ENCODE data around the gene NARF. TPM values are rescaled to one million over a fixed set of nuclear protein-coding genes. Genes with fewer than 3 reads are reported as not detected.
"Not testable (repeated sequence)": the region's sequence is repeated elsewhere in the genome, so short reads cannot be mapped to it uniquely, and the experiment has no call there.

Gene NARF
- total and polyA plus RNA-seq, 2 experiments from 2014 or later = 113 to 215 TPM

- Histone ChIP-seq H3K36me3 (no peaks in the 10 kb centered on the region), H3K27me3 (no peaks in the 10 kb centered on the region), H3K4me3 (peak within 1 kb of the TSS; percentile 81), H3K27ac (peak within 1 kb of the TSS; percentile 19), H3K4me1 (ENCODE audit: low read depth) (peaks cover 4% of the 10 kb centered on the region), H3K9me3 (ENCODE audit: low read depth) (no peaks in the 10 kb centered on the region)
- DNase-seq (ENCODE audit: low read depth in 1 of 2, low spot score in 1 of 2) = peak; percentile 96 to 97
- TF ChIP-seq CTCF (IDR thresholded peaks at IDR 0.05; ENCODE audit: low read depth, low read length) = no peak
These were observed 8.0 kb upstream of the NARF start, which contains the start of gene CYBC1 for GRCh38 chr17:82450357-82451106. CYBC1 (minus strand) TSS chr17:82450752; CDS start chr17:82449254, 1,498 bp downstream.

GRCh38 chr17:82452162-82452561 lies 6.4 kb upstream of the NARF start:
- DNase-seq (ENCODE audit: low read depth in 1 of 2, low spot score in 1 of 2) = no peak
- Histone ChIP-seq H3K36me3 (no peaks in the 10 kb centered on the region), H3K9me3 (ENCODE audit: low read depth) (no peaks in the 10 kb centered on the region), H3K4me3 (no peak overlapping the region), H3K4me1 (ENCODE audit: low read depth) (peaks cover 4% of the 10 kb centered on the region), H3K27ac (no peak overlapping the region), H3K27me3 (no peaks in the 10 kb centered on the region)
- TF ChIP-seq CTCF (IDR thresholded peaks at IDR 0.05; ENCODE audit: low read depth, low read length) = no peak

GRCh38 chr17:82453151-82453550 lies 5.4 kb upstream of the NARF start:
- H3K27me3 ChIP-seq; H3K27ac ChIP-seq; H3K9me3 ChIP-seq (ENCODE audit: low read depth); H3K4me1 ChIP-seq (ENCODE audit: low read depth); H3K36me3 ChIP-seq; DNase-seq (ENCODE audit: low read depth in 1 of 2, low spot score in 1 of 2); H3K4me3 ChIP-seq: not testable (repeated sequence)

- not testable (repeated sequence) for H3K4me3 ChIP-seq; H3K9me3 ChIP-seq (ENCODE audit: low read depth); DNase-seq (ENCODE audit: low read depth in 1 of 2, low spot score in 1 of 2); H3K27me3 ChIP-seq; H3K36me3 ChIP-seq; H3K4me1 ChIP-seq (ENCODE audit: low read depth); H3K27ac ChIP-seq
These were observed 4.8 kb upstream of the NARF start for GRCh38 chr17:82453706-82454105.

GRCh38 chr17:82457073-82457928 lies 1.2 kb upstream of the NARF start:
- peak overlapping the region; percentile 64 for H3K4me3 ChIP-seq
- peak in 1 of 2 donors; percentile 60 for DNase-seq (ENCODE audit: low read depth in 1 of 2, low spot score in 1 of 2)
- no peaks in the 10 kb centered on the region for H3K9me3 ChIP-seq (ENCODE audit: low read depth)
- no peak for TF ChIP-seq CTCF (IDR thresholded peaks at IDR 0.05; ENCODE audit: low read depth, low read length)
- peaks cover 16% of the 10 kb centered on the region for H3K36me3 ChIP-seq
- peak overlapping the region; percentile 100 for H3K27ac ChIP-seq
- no peaks in the 10 kb centered on the region for H3K27me3 ChIP-seq
- H3K4me1 ChIP-seq (ENCODE audit: low read depth) = peaks cover 13% of the 10 kb centered on the region

GRCh38 chr17:82457929-82458178 lies 687 bp upstream of the NARF start:
- DNase-seq (ENCODE audit: low read depth in 1 of 2, low spot score in 1 of 2) = no peak
- TF ChIP-seq CTCF (IDR thresholded peaks at IDR 0.05; ENCODE audit: low read depth, low read length) = no peak
- Histone ChIP-seq H3K36me3 (peaks cover 16% of the 10 kb centered on the region), H3K4me3 (peak overlapping the region; percentile 64), H3K27me3 (no peaks in the 10 kb centered on the region), H3K9me3 (ENCODE audit: low read depth) (no peaks in the 10 kb centered on the region), H3K27ac (peak overlapping the region; percentile 100), H3K4me1 (ENCODE audit: low read depth) (peaks cover 15% of the 10 kb centered on the region)

Measured in cardiac muscle cell (in vitro differentiated cells and primary cell).